HUES48 (cell line): ENCODE results near the gene BTN2A1.
"Not testable (repeated sequence)": the region's sequence is repeated elsewhere in the genome, so short reads cannot be mapped to it uniquely, and the experiment has no call there.

Experiments
- H3K27ac ChIP-seq: one replicate; pipeline ENCODE4 v1.7.0; 2013; ENCODE audit warnings: low read depth, low read length, inconsistent platforms
- H3K27me3 ChIP-seq: 2 replicates; pipeline ENCODE4 v1.6.1; 2013; ENCODE audit warnings: mild to moderate bottlenecking, low read length; ENCODE audit not compliant: control insufficient read depth, insufficient read depth
- H3K36me3 ChIP-seq: 2 replicates; pipeline ENCODE4 v1.6.1; 2013; ENCODE audit warnings: low read length; ENCODE audit not compliant: control insufficient read depth, insufficient read depth
- H3K4me1 ChIP-seq: 2 replicates; pipeline ENCODE4 v1.6.1; 2013; ENCODE audit warnings: mild to moderate bottlenecking, low read length; ENCODE audit not compliant: control insufficient read depth, insufficient read depth
- H3K4me3 ChIP-seq: 2 replicates; pipeline ENCODE4 v1.5.1; 2013; ENCODE audit warnings: mild to moderate bottlenecking, low read depth, low read length
- H3K9ac ChIP-seq: 2 replicates; pipeline ENCODE4 v1.6.1; 2013; ENCODE audit warnings: mild to moderate bottlenecking, low read depth, low read length, moderate library complexity
- H3K9me3 ChIP-seq: 2 replicates; pipeline ENCODE4 v1.6.1; 2013; ENCODE audit warnings: low read length; ENCODE audit not compliant: control insufficient read depth, insufficient read depth

The BTN2A1 gene

DNA sequence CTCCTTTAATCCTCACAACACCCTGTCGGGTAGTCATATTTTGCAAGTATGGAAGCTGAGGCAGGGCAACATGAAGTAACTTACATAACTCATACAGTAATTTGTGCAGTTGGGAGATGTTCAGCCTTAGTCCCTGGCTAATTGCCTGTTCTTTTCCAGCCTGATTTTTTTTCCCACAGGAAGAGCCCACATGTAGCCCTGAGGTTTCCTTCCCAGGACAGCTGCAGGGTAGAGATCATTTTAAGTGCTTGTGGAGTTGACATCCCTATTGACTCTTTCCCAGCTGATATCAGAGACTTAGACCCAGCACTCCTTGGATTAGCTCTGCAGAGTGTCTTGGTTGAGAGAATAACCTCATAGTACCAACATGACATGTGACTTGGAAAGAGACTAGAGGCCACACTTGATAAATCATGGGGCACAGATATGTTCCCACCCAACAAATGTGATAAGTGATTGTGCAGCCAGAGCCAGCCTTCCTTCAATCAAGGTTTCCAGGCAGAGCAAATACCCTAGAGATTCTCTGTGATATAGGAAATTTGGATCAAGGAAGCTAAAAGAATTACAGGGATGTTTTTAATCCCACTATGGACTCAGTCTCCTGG lies 5.0 kb upstream of the BTN2A1 start:
- peaks cover 5% of the 10 kb centered on the region for H3K4me1 ChIP-seq
- H3K36me3 ChIP-seq: no peaks in the 10 kb centered on the region
- H3K27ac ChIP-seq: no peak overlapping the region
- H3K27me3 ChIP-seq: no peaks in the 10 kb centered on the region
- no peak overlapping the region for H3K9ac ChIP-seq
- no peaks in the 10 kb centered on the region for H3K9me3 ChIP-seq
- no peak overlapping the region for H3K4me3 ChIP-seq

DNA sequence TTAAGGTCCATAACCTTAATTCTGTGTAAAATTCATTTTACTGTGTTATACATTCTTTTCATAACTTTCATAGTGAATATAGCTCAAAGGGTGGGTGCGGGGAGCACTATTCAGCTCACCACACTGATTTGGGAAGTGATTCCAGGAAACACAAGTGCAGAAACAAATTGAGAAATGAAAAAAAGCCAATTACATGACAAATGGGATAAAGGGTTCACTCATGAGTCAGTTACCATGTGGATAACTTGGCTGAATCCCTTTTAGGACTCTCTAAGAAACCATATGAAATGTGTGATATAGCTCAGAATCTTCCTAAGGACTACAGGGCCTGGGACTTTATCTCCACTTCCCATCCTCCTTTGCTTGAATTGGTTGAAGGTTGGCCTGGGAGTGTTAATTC lies 3.1 kb upstream of the BTN2A1 start:
- no peak overlapping the region for H3K4me3 ChIP-seq
- H3K9ac ChIP-seq: no peak overlapping the region
- H3K27ac ChIP-seq: no peak overlapping the region
- H3K4me1 ChIP-seq: peaks cover 5% of the 10 kb centered on the region
- H3K36me3 ChIP-seq: peaks cover 7% of the 10 kb centered on the region
- H3K27me3 ChIP-seq: no peaks in the 10 kb centered on the region
- H3K9me3 ChIP-seq: no peaks in the 10 kb centered on the region

- peaks cover 15% of the 10 kb centered on the region for H3K36me3 ChIP-seq
Observed at GRCh38 chr6:26455357-26455970, 2.3 kb upstream of the BTN2A1 start.

DNA sequence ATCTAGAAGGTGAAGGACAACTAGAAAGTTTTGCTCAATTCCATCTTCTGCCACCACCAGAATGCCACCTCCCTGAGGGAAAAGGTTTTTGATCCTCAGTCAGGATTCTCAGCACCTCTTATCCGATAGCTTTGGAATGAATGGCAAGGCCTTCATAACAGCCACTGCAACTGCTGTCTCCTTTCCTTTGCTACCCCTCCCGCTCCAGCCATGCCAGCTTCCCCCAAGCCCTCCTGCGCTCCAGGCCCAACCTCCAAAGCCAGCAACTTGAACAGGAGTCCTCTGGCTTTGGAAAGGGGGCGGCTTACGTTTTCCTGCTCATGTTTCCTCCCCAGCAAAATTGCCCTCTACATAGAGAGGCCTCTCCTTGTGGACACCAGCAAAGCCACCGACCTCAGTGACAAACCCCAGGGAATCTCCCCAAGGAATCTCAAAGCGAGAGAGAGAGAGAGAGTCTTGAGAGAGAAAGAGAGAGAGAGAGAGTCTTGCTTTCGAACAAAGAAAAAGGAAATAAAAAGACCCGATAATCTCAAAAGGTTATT lies 420 bp upstream of the BTN2A1 start:
- H3K27ac ChIP-seq: peak overlapping the region; percentile 81
- H3K4me1 ChIP-seq: peaks cover 5% of the 10 kb centered on the region
- peak overlapping the region; percentile 95 for H3K4me3 ChIP-seq
- H3K36me3 ChIP-seq: peaks cover 30% of the 10 kb centered on the region
- no peaks in the 10 kb centered on the region for H3K27me3 ChIP-seq
- no peaks in the 10 kb centered on the region for H3K9me3 ChIP-seq
- peak overlapping the region; percentile 75 for H3K9ac ChIP-seq

More at GRCh38 chr6:26455357-26455970, 2.3 kb upstream of the BTN2A1 start:
- H3K4me1 ChIP-seq: peaks cover 5% of the 10 kb centered on the region
- no peaks in the 10 kb centered on the region for H3K9me3 ChIP-seq
- H3K4me3 ChIP-seq: no peak overlapping the region
- H3K9ac ChIP-seq: no peak overlapping the region
- no peaks in the 10 kb centered on the region for H3K27me3 ChIP-seq
- H3K27ac ChIP-seq: no peak overlapping the region

DNA sequence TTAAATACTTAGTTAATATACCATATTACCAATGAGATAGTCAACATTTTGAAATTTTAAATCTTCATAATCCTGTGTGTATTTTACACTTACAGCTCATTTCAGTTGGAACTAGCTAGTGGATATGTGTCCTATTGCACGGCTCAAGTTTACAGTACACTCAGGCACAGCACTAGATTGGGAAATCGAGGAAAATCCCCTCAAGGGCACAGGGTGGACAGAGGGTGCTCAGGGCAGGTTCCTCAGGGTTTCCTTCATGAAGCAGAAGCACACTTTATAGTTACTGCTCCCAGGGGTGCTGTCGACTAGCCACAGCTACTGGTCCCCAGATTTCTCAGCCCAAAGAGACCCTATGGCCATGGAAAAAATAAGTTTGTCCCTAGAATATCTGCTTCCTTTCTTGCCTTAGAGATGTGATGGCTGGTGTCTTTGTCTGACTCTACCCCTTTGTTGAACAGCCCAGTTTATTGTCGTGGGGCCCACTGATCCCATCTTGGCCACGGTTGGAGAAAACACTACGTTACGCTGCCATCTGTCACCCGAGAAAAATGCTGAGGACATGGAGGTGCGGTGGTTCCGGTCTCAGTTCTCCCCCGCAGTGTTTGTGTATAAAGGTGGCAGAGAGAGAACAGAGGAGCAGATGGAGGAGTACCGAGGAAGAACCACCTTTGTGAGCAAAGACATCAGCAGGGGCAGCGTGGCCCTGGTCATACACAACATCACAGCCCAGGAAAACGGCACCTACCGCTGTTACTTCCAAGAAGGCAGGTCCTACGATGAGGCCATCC lies 1.5 kb downstream of the BTN2A1 start:
- Histone ChIP-seq H3K9me3 (no peaks in the 10 kb centered on the region), H3K4me3 (peak overlapping the region; percentile 95), H3K9ac (no peak overlapping the region), H3K27me3 (no peaks in the 10 kb centered on the region), H3K27ac (no peak overlapping the region), H3K4me1 (peaks cover 5% of the 10 kb centered on the region), H3K36me3 (peaks cover 49% of the 10 kb centered on the region)

DNA sequence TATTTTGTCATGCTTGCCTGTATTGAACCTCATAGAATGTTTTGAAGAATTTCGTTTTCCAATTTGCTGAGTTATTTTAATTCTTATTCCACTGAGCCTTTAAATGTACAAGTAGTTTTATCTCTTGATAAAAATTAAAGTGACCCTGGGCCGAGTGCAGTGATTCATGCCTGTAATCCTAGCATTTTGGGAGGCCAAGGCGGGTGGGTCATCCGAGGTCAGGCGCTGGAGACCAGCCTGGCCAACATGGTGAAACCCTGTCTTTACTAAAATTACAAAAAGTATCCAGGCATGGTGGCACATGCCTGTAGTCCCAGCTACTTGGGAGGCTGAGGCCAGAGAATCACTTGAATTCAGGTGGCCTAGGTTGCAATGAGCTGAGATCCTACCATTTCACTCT lies 3.6 kb downstream of the BTN2A1 start:
- H3K9me3 ChIP-seq, H3K27me3 ChIP-seq, H3K27ac ChIP-seq, H3K9ac ChIP-seq, H3K4me1 ChIP-seq, H3K4me3 ChIP-seq: not testable (repeated sequence)
- H3K36me3 ChIP-seq: peaks cover 70% of the 10 kb centered on the region

DNA sequence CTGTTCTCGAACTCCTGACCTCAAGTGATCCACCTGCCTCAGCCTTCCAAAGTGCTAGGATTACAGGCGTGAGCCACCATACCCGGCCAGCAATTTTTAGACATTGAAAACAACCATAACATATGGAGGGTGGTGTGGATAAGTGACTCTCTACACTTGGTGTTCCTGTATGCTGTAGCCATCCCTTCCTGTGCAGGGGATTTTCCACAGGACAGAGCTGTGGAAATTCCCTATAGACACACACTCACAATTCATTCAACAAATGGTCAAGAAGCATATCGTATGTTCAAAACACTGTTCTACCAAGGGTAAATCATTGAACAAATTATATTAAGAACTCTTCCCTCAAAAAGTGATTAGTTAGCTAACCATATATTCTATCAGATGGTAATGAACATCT lies 6.3 kb downstream of the BTN2A1 start:
- no peak overlapping the region for H3K9ac ChIP-seq
- peaks cover 96% of the 10 kb centered on the region for H3K36me3 ChIP-seq
- no peaks in the 10 kb centered on the region for H3K4me1 ChIP-seq

GRCh38 chr6:26464416-26465131 lies 6.8 kb downstream of the BTN2A1 start:
- H3K4me3 ChIP-seq: no peak overlapping the region
- no peak overlapping the region for H3K27ac ChIP-seq
- no peaks in the 10 kb centered on the region for H3K9me3 ChIP-seq
- peaks cover 96% of the 10 kb centered on the region for H3K36me3 ChIP-seq
- no peaks in the 10 kb centered on the region for H3K4me1 ChIP-seq
- no peak overlapping the region for H3K9ac ChIP-seq
- H3K27me3 ChIP-seq: no peaks in the 10 kb centered on the region

More for the DNA sequence above, 6.3 kb downstream of the BTN2A1 start:
- Histone ChIP-seq H3K27ac (no peak overlapping the region), H3K27me3 (no peaks in the 10 kb centered on the region), H3K9me3 (no peaks in the 10 kb centered on the region), H3K4me3 (no peak overlapping the region)

DNA sequence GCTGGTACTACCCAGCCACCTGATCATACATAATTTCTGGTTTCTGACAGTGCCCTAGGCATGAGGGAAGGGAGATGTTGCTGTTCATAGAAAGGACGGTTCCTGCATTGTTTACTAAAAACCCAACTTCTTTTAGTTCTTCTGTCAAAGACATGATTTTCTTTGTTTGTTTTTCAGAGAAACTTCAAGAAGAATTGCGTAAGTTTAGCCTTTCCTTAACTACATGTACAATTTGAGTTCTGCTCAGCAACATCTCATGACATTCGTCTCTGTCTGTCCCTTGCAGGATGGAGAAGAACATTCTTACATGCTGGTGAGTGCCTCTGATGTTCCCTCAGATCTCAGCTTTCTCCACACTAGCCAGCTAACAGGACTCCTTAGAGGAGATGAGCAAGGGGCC lies 8.0 kb downstream of the BTN2A1 start:
- Histone ChIP-seq H3K36me3 (peaks cover 84% of the 10 kb centered on the region), H3K4me1 (no peaks in the 10 kb centered on the region), H3K4me3 (no peak overlapping the region), H3K9me3 (no peaks in the 10 kb centered on the region), H3K9ac (no peak overlapping the region), H3K27me3 (no peaks in the 10 kb centered on the region), H3K27ac (no peak overlapping the region)

- 0 out of 2 replicates have a peak, but pooled peaks cover 1% of the 10 kb centered on the region for H3K4me1 ChIP-seq
- H3K36me3 ChIP-seq: peaks cover 57% of the 10 kb centered on the region
- no peak overlapping the region for H3K27ac ChIP-seq
Observed at GRCh38 chr6:26468829-26469228, 11.1 kb downstream of the BTN2A1 start.

More at GRCh38 chr6:26468829-26469228, 11.1 kb downstream of the BTN2A1 start:
- Histone ChIP-seq H3K27me3 (no peaks in the 10 kb centered on the region), H3K9me3 (0 out of 2 replicates have a peak, but pooled peaks cover 7% of the 10 kb centered on the region), H3K4me3 (no peak overlapping the region), H3K9ac (no peak overlapping the region)
